ENCODE measurements around the gene RAB31.

GRCh38 chr18:9741793-9742523 lies 33.9 kb downstream of the RAB31 start:
- TF ChIP-seq POLR2A (IDR thresholded peaks at IDR 0.05) (no peak), CTCF (IDR thresholded peaks at IDR 0.05) (no peak)

Measured in testis (tissue), 2 donors.